GM12872 (cell line): Measurements from ENCODE around the gene GJB5.

ENCODE experiments used
- CTCF ChIP-seq: IDR thresholded peaks from 3 replicates; pipeline ENCODE4 v1.5.1; 2011; ENCODE audit warnings: low read depth, mild to moderate bottlenecking, low read length, moderate library complexity; ENCODE audit not compliant: insufficient read depth

Gene GJB5

DNA sequence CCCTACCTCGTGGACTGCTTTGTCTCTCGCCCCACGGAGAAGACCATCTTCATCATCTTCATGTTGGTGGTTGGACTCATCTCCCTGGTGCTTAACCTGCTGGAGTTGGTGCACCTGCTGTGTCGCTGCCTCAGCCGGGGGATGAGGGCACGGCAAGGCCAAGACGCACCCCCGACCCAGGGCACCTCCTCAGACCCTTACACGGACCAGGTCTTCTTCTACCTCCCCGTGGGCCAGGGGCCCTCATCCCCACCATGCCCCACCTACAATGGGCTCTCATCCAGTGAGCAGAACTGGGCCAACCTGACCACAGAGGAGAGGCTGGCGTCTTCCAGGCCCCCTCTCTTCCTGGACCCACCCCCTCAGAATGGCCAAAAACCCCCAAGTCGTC, 39.9 kb downstream of the GJB5 start:
- TF ChIP-seq CTCF: no peak

- TF ChIP-seq CTCF: no peak
These were observed 41.1 kb downstream of the GJB5 start for GRCh38 chr1:34795916-34796315.

DNA sequence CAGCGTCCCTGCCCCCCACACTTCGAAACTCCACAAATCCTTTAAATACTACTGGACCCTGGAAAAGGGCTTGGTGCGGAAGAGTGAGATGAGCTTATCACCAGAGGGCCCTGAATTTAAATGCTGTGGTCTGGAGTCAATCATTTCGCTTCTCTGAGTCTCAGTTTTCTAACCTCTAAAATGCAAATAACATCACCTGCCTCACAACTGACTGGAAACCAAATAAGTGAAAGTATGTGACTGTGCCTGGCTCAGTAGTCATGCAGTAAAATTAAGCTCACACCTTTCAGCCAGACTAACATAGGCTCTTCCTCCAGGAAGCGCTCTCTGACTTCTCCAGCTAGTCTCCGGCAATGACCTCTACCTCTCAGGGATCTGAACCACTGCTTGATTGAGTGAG, 42.1 kb downstream of the GJB5 start:
- no peak for TF ChIP-seq CTCF

GRCh38 chr1:34800214-34800613, 45.4 kb downstream of the GJB5 start:
- no peak for TF ChIP-seq CTCF

DNA sequence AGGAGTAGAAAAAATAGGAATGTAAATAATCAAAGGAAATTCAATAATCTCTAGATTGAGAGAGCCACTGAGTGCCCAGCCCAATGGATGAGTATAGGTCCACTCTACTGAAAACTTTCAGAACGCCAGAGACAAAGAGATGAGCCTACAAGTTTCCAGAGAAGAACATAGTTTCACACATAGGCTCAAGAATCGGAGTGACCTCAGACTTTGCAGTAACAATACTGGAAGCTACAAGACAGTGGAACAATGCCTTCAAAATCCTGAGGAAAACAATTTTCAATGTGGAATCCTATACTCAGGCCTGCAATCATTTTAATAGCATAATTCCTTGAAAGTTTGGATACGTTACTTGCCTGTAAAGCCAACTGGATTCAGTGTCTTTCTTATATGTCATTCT, 48.9 kb downstream of the GJB5 start:
- no peak for TF ChIP-seq CTCF

- TF ChIP-seq CTCF: no peak
These were observed 51.5 kb downstream of the GJB5 start for GRCh38 chr1:34806396-34806795.
